IMR-90 (cell line): ENCODE measurements around the gene DNAI2. TPM values are rescaled to one million over a fixed set of nuclear protein-coding genes. Genes with fewer than 3 reads are reported as not detected.

Source experiments
- ATAC-seq: fragments of 200-7000 bp; cut with Tn5 transposase; 2 replicates; pipeline ENCODE4 v1.9.1; 2020; ENCODE audit warnings: low read depth, mild to moderate bottlenecking, moderate library complexity
- BruUV-seq: library from RNA; stranded (reverse); fragments of 400-500 nt; replicated peaks from 2 replicates; lab custom pipeline; 2021; lab: Mats Ljungman, UMichigan
- CTCF ChIA-PET: fragments of 300-600 bp; formaldehyde crosslinking; extraction: SDS; loops from one replicate; lab custom pipeline; 2021; ENCODE audit warnings: antibody characterized with exemption; lab: Yijun Ruan, JAX
- POLR2A ChIA-PET: fragments of 300-600 bp; sonication (Branson Sonifier 250); formaldehyde crosslinking; loops from one replicate; lab custom pipeline; 2022; ENCODE audit warnings: antibody characterized with exemption; ENCODE audit not compliant: unreplicated experiment; lab: Charles Lee
- DNase-seq: peaks from one replicate; pipeline ENCODE4 v3.0.0; 2013
- H2AFZ ChIP-seq: replicated peaks from 2 replicates; pipeline ENCODE3; 2013; ENCODE audit warnings: low read length, mild to moderate bottlenecking; ENCODE audit not compliant: poor library complexity
- H2AK5ac ChIP-seq: 2 replicates; pipeline ENCODE4 v1.6.1; 2013; ENCODE audit warnings: low read depth, low read length, inconsistent platforms
- H2AK9ac ChIP-seq: replicated peaks from 2 replicates; pipeline ENCODE3; 2013; ENCODE audit warnings: mild to moderate bottlenecking, low read depth, low read length, moderate library complexity; ENCODE audit not compliant: poor library complexity
- H2BK120ac ChIP-seq: 2 replicates; pipeline ENCODE4 v1.6.1; 2013; ENCODE audit warnings: low read depth, low read length, inconsistent platforms
- H2BK15ac ChIP-seq: 3 replicates; pipeline ENCODE4 v1.6.1; 2013; ENCODE audit warnings: low read depth, low read length, inconsistent platforms
- H2BK20ac ChIP-seq: 2 replicates; pipeline ENCODE4 v1.6.1; 2013; ENCODE audit warnings: low read depth, mild to moderate bottlenecking, inconsistent platforms, low read length, moderate library complexity
- H2BK5ac ChIP-seq: 2 replicates; pipeline ENCODE4 v1.6.1; 2013; ENCODE audit warnings: mild to moderate bottlenecking, low read depth, low read length, inconsistent platforms; ENCODE audit not compliant: poor library complexity, severe bottlenecking
- H3K14ac ChIP-seq: replicated peaks from 2 replicates; pipeline ENCODE4 v1.6.1; 2013; ENCODE audit warnings: low read depth, low read length, inconsistent platforms
- H3K18ac ChIP-seq: 2 replicates; pipeline ENCODE4 v1.6.1; 2013; ENCODE audit warnings: low read depth, low read length, control low read depth
- H3K23ac ChIP-seq: 2 replicates; pipeline ENCODE4 v1.6.1; 2013; ENCODE audit warnings: low read depth, low read length, inconsistent platforms
- H3K27ac ChIP-seq: 2 replicates; pipeline ENCODE4 v1.5.1; 2013; ENCODE audit warnings: mild to moderate bottlenecking, control low read depth, low read length; ENCODE audit not compliant: insufficient read depth
- H3K27me3 ChIP-seq: 2 replicates; pipeline ENCODE4 v1.6.1; 2013; ENCODE audit warnings: low read length; ENCODE audit not compliant: control insufficient read depth, insufficient read depth
- H3K36me3 ChIP-seq: 2 replicates; pipeline ENCODE4 v1.6.1; 2013; ENCODE audit warnings: low read length, mixed read lengths; ENCODE audit not compliant: control insufficient read depth, insufficient read depth
- H3K4ac ChIP-seq: 2 replicates; pipeline ENCODE4 v1.6.1; 2013; ENCODE audit warnings: low read depth, low read length, inconsistent platforms
- H3K4me1 ChIP-seq: 2 replicates; pipeline ENCODE4 v1.6.1; 2013; ENCODE audit warnings: low read length, mixed read lengths; ENCODE audit not compliant: control insufficient read depth, insufficient read depth
- H3K4me2 ChIP-seq: 2 replicates; pipeline ENCODE4 v1.6.1; 2013; ENCODE audit warnings: low read depth, mild to moderate bottlenecking, control low read depth, low read length, moderate library complexity
- H3K4me3 ChIP-seq: 2 replicates; pipeline ENCODE4 v1.5.1; 2013; ENCODE audit warnings: low read depth, mild to moderate bottlenecking, control low read depth, low read length, moderate library complexity; ENCODE audit not compliant: insufficient read depth
- H3K56ac ChIP-seq: 2 replicates; pipeline ENCODE4 v1.6.1; 2013; ENCODE audit warnings: low read length, inconsistent platforms; ENCODE audit not compliant: insufficient read depth; ENCODE audit errors: extremely low read depth
- H3K79me1 ChIP-seq, 2 experiments: 2 replicates each; pipeline ENCODE4 v1.6.1; 2013; ENCODE audit warnings: low read length in 2 of 2, inconsistent platforms in 1 of 2, low read depth in 1 of 2
- H3K9ac ChIP-seq: 2 replicates; pipeline ENCODE4 v1.6.1; 2013; ENCODE audit warnings: low read depth, low read length, control low read depth
- H3K9me1 ChIP-seq: 2 replicates; pipeline ENCODE4 v1.6.1; 2013; ENCODE audit warnings: low read length, inconsistent platforms; ENCODE audit not compliant: insufficient read depth
- H3K9me3 ChIP-seq: 2 replicates; pipeline ENCODE4 v1.6.1; 2013; ENCODE audit warnings: low read length; ENCODE audit not compliant: control insufficient read depth, insufficient read depth
- H4K20me1 ChIP-seq: 2 replicates; pipeline ENCODE4 v1.6.1; 2013; ENCODE audit warnings: low read length, inconsistent platforms; ENCODE audit not compliant: insufficient read depth
- H4K5ac ChIP-seq: 2 replicates; pipeline ENCODE4 v1.6.1; 2013; ENCODE audit warnings: mild to moderate bottlenecking, low read depth, low read length, control low read depth
- H4K8ac ChIP-seq, 2 experiments: 2 replicates each; pipeline ENCODE4 v1.6.1; 2013; ENCODE audit warnings: low read depth in 2 of 2, low read length in 2 of 2, control low read depth in 1 of 2, inconsistent platforms in 1 of 2
- H4K91ac ChIP-seq: 2 replicates; pipeline ENCODE4 v1.6.1; 2013; ENCODE audit warnings: low read depth, low read length, inconsistent platforms; ENCODE audit not compliant: insufficient read depth
- BHLHE40 ChIP-seq: fragments of 150-350 bp; IDR thresholded peaks from 2 replicates; pipeline ENCODE4 v1.6.1; 2016; ENCODE audit warnings: mild to moderate bottlenecking, low read depth, low read length
- CEBPB ChIP-seq: IDR thresholded peaks from 2 replicates; pipeline ENCODE4 v1.6.1; 2012; ENCODE audit warnings: low read depth, low read length, improper control_type of control experiment
- CHD1 ChIP-seq: IDR thresholded peaks from 2 replicates; pipeline ENCODE4 v1.6.1; 2012; ENCODE audit warnings: low read depth, low read length, improper control_type of control experiment
- CTCF ChIP-seq: conservative IDR thresholded peaks from 2 replicates; pipeline ENCODE4 v1.5.1; 2012; ENCODE audit warnings: mild to moderate bottlenecking, low read depth, low read length, improper control_type of control experiment
- ELK1 ChIP-seq: fragments of 150-350 bp; IDR thresholded peaks from 2 replicates; pipeline ENCODE4 v1.6.1; 2016; ENCODE audit warnings: low read depth, mild to moderate bottlenecking, low read length, moderate library complexity, borderline replicate concordance
- FOS ChIP-seq: fragments of 150-350 bp; IDR thresholded peaks from 2 replicates; pipeline ENCODE4 v1.6.1; 2016; ENCODE audit warnings: low read depth, low read length
- MAFK ChIP-seq: IDR thresholded peaks from 2 replicates; pipeline ENCODE4 v1.6.1; 2012; ENCODE audit warnings: low read depth, low read length, improper control_type of control experiment
- MAZ ChIP-seq: IDR thresholded peaks from 2 replicates; pipeline ENCODE4 v1.6.1; 2012; ENCODE audit warnings: low read depth, mild to moderate bottlenecking, low read length, improper control_type of control experiment, moderate library complexity, borderline replicate concordance
- MXI1 ChIP-seq: IDR thresholded peaks from 2 replicates; pipeline ENCODE4 v1.6.1; 2012; ENCODE audit warnings: low read depth, mild to moderate bottlenecking, low read length, moderate library complexity, borderline replicate concordance
- NFE2L2 ChIP-seq: fragments of 150-350 bp; IDR thresholded peaks from 2 replicates; pipeline ENCODE4 v1.6.1; 2016; ENCODE audit warnings: low read depth, mild to moderate bottlenecking, low read length
- POLR2A ChIP-seq: IDR thresholded peaks from 2 replicates; pipeline ENCODE4 v1.6.1; 2012; ENCODE audit warnings: mild to moderate bottlenecking, low read depth, low read length
- RAD21 ChIP-seq: IDR thresholded peaks from 2 replicates; pipeline ENCODE4 v1.6.1; 2012; ENCODE audit warnings: low read length, improper control_type of control experiment
- RCOR1 ChIP-seq: IDR thresholded peaks from 2 replicates; pipeline ENCODE4 v1.6.1; 2012; ENCODE audit warnings: mild to moderate bottlenecking, low read length, improper control_type of control experiment; ENCODE audit not compliant: insufficient replicate concordance
- RFX5 ChIP-seq: IDR thresholded peaks from 2 replicates; pipeline ENCODE4 v1.8.0; 2012; ENCODE audit warnings: low read depth, mild to moderate bottlenecking, low read length, moderate library complexity
- SMC3 ChIP-seq: fragments of 150-350 bp; IDR thresholded peaks from 2 replicates; pipeline ENCODE4 v1.6.1; 2016; ENCODE audit warnings: low read depth, mild to moderate bottlenecking, antibody characterized with exemption, low read length, moderate library complexity
- USF2 ChIP-seq: fragments of 150-350 bp; IDR thresholded peaks from 2 replicates; pipeline ENCODE4 v1.6.1; 2017; ENCODE audit warnings: mild to moderate bottlenecking, antibody characterized with exemption, low read length, low read depth
- WGBS, 2 experiments: methylation state at CpG; one replicate each; pipeline versions ENCODE4 v1.1.5 to v1.1.7; 2013; ENCODE audit warnings: missing lambda C conversion rate in 2 of 2; ENCODE audit not compliant: insufficient read length in 1 of 2; ENCODE audit errors: extremely low coverage in 2 of 2; 5-methylcytosine and 5-hydroxymethylcytosine counted together
- dilution Hi-C: fragments of 300-500 bp; cut with HindIII; formaldehyde crosslinking; loops from one replicate; pipeline ENCODE4 v1.14.3; 2018; ENCODE audit warnings: low sequenced_read_pairs; ENCODE audit not compliant: unreplicated experiment
- in situ Hi-C: fragments of 300-500 bp; cut with MboI; formaldehyde crosslinking; loops from 3 replicates; pipeline ENCODE4 v1.14.3; 2019; ENCODE audit warnings: low sequenced_read_pairs, inconsistent platforms, mixed read lengths
- intact Hi-C: fragments of 100-400 bp; cut with micrococcal nuclease; formaldehyde crosslinking; loops from 2 replicates; pipeline ENCODE4 v1.10.0; 2022
- polyA plus RNA-seq, 3 experiments: library from polyadenylated mRNA; depleted of rRNA; stranded (reverse); fragments of >200 nt; gene quantifications; 2 replicates each; pipeline ENCODE4 v1.2.3, GENCODE V29; 2012; ENCODE audit warnings: low replicate concordance in 1 of 3
- total RNA-seq: library from RNA; depleted of rRNA; stranded (reverse); fragments of >200 nt; gene quantifications from 2 replicates; pipeline ENCODE4 v1.2.3, GENCODE V29; 2012

DNAI2 gene
- total and polyA plus RNA-seq, 2 of the 4 experiments (the other 2 are of a cell fraction), result not detected

GRCh38 chr17:74318391-74318790 lies 44.4 kb downstream of the DNAI2 start:
- Histone ChIP-seq H3K9ac (no peak overlapping the region), H3K56ac (no peak overlapping the region), H2BK20ac (no peak overlapping the region), H2AK9ac (no peak overlapping the region), H3K4me3 (no peak overlapping the region), H3K23ac (no peak overlapping the region), H2BK15ac (no peak overlapping the region), H3K27me3 (no peaks in the 10 kb centered on the region), H4K91ac (no peak overlapping the region), H3K4me1 (no peaks in the 10 kb centered on the region), H3K9me1 (no peaks in the 10 kb centered on the region), H4K5ac (no peak overlapping the region), H4K20me1 (no peaks in the 10 kb centered on the region), H3K36me3 (no peaks in the 10 kb centered on the region), H3K79me1 (no peaks in the 10 kb centered on the region), H2BK120ac (no peak overlapping the region), H3K9me3 (peaks cover 21% of the 10 kb centered on the region), H2AFZ (no peak overlapping the region), H2AK5ac (no peak overlapping the region), H3K14ac (no peak overlapping the region), H3K18ac (no peak overlapping the region), H4K8ac (no peak overlapping the region), H3K27ac (no peak overlapping the region), H3K4ac (no peak overlapping the region), H2BK5ac (no peak overlapping the region), H3K4me2 (no peak overlapping the region)
- ChIA-PET POLR2A (no interaction called here), CTCF (no interaction called here)
- in situ Hi-C loops (no loop called here), dilution Hi-C loops (no loop called here), intact Hi-C loops (no loop called here)
- no peak for TF ChIP-seq MAZ
- TF ChIP-seq MAFK, result no peak
- TF ChIP-seq RAD21, result no peak
- no peak for TF ChIP-seq RCOR1
- TF ChIP-seq FOS, result no peak
- TF ChIP-seq CEBPB, result no peak
- no peak for TF ChIP-seq NFE2L2
- TF ChIP-seq CTCF, result no peak
- TF ChIP-seq CHD1, result no peak
- no peak for TF ChIP-seq BHLHE40
- TF ChIP-seq POLR2A, result no peak
- no peak for TF ChIP-seq SMC3
- TF ChIP-seq RFX5, result no peak
- TF ChIP-seq MXI1, result no peak
- no peak for TF ChIP-seq USF2
- no peak for TF ChIP-seq ELK1
- no TSS peak for BruUV-seq
- 82% methylated on average over 7 of the region's 10 CpGs; no CpG with 5 or more reads in 1 of the 2 experiments for WGBS, 2 experiments
- ATAC-seq, result no peak
- DNase-seq, result no peak
